DOHH2 (cell line): Measurements from ENCODE around the gene HSD11B1.

Source experiments
- H3F3A ChIP-seq: fragments of 200-600 bp; sonication (generic), shearing (Covaris generic); 2 replicates; pipeline ENCODE4 v1.6.0; 2016; ENCODE audit warnings: antibody characterized with exemption, mild to moderate bottlenecking; ENCODE audit not compliant: control insufficient read depth, insufficient read depth
- H3K27ac ChIP-seq: fragments of 200-600 bp; sonication (generic); 2 replicates; pipeline ENCODE4 v1.5.1; 2014; ENCODE audit warnings: low read depth, mild to moderate bottlenecking, low read length, moderate library complexity
- H3K27me3 ChIP-seq: fragments of 200-600 bp; sonication (generic); 2 replicates; pipeline ENCODE4 v1.6.1; 2014; ENCODE audit warnings: mild to moderate bottlenecking, low read length, mixed read lengths; ENCODE audit not compliant: control insufficient read depth
- H3K36me3 ChIP-seq: fragments of 200-600 bp; sonication (generic); 2 replicates; pipeline ENCODE4 v1.6.1; 2014; ENCODE audit warnings: mild to moderate bottlenecking, low read length, moderate library complexity, mixed read lengths; ENCODE audit not compliant: control insufficient read depth
- H3K4me1 ChIP-seq: fragments of 200-600 bp; sonication (generic); 2 replicates; pipeline ENCODE4 v1.6.1; 2014; ENCODE audit warnings: mild to moderate bottlenecking, low read length, mixed read lengths; ENCODE audit not compliant: control insufficient read depth
- H3K4me2 ChIP-seq: fragments of 200-600 bp; sonication (generic); 2 replicates; pipeline ENCODE4 v1.6.0; 2014; ENCODE audit warnings: mild to moderate bottlenecking, low read length, moderate library complexity
- H3K4me3 ChIP-seq: fragments of 200-600 bp; sonication (generic); 2 replicates; pipeline ENCODE4 v1.5.1; 2014; ENCODE audit warnings: mild to moderate bottlenecking, low read length, mixed read lengths
- H3K79me2 ChIP-seq: fragments of 200-600 bp; sonication (generic); 2 replicates; pipeline ENCODE4 v1.6.1; 2014; ENCODE audit warnings: mild to moderate bottlenecking, low read length, mixed read lengths; ENCODE audit not compliant: control insufficient read depth
- H3K9me2 ChIP-seq: fragments of 200-600 bp; sonication (generic); replicated peaks from 2 replicates; pipeline ENCODE4 v1.6.1; 2014; ENCODE audit warnings: mild to moderate bottlenecking, low read length, mixed read lengths; ENCODE audit not compliant: control insufficient read depth
- H3K9me3 ChIP-seq: fragments of 200-600 bp; sonication (generic); 2 replicates; pipeline ENCODE4 v1.6.1; 2014; ENCODE audit warnings: antibody characterized with exemption, low read length, mixed read lengths; ENCODE audit not compliant: control insufficient read depth, insufficient read depth
- H4K20me1 ChIP-seq: fragments of 200-600 bp; sonication (generic); 2 replicates; pipeline ENCODE4 v1.6.0; 2014; ENCODE audit warnings: low read depth, mild to moderate bottlenecking, antibody characterized with exemption, low read length, moderate library complexity; ENCODE audit not compliant: control insufficient read depth, insufficient read depth
- EZH2phosphoT487 ChIP-seq: fragments of 200-600 bp; sonication (generic); IDR thresholded peaks from 2 replicates; pipeline ENCODE4 v1.6.1; 2017; ENCODE audit warnings: borderline replicate concordance, mild to moderate bottlenecking, antibody characterized with exemption, low read length, moderate library complexity, mixed read lengths
- TF ChIP-seq, protein P1 (sequence below): fragments of 200-600 bp; sonication (generic); IDR thresholded peaks from one replicate; pipeline ENCODE4 v1.5.1; 2014; ENCODE audit warnings: antibody characterized with exemption, mild to moderate bottlenecking, low read depth, low read length; ENCODE audit not compliant: poor library complexity, severe bottlenecking

The HSD11B1 gene

DNA sequence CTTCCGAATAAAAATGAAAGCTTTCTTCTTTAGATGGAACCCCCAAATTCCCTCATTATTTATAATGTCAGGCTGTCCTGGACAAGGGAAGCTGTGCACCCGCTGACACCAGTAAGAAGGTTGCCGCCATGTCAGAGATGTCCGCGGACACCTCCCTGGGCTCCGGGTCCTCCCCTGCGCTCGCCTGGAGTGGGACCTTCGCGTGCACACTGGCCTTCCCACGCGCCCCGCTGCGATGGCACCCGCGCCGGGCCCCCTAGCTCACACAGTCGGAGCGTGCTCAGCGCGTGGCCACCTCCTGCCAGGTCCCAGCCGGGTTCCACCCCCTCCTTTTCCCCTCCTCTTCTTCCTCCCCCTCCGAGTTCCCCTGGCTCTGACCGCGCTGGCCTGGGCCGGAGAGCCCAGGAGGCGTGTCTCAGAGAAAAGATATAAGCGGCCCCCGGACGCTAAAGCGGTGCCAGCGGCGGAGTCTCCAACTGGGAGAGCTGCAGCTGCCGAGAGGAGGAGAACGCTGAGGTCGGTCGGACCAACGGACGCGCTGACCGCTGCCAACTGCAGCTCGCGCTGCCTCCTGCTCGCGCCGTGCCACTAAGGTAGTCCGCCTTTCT is 29.6 kb upstream of the HSD11B1 start, which contains the start of gene G0S2:
G0S2 (plus strand) TSS at position 456 of the 608 bp plus-strand sequence. CDS start 273 bp downstream, outside the sequence.
- Histone ChIP-seq H3K79me2 (no peaks in the 10 kb centered on the region), H3F3A (no peaks in the 10 kb centered on the region), H3K4me2 (no peak within 1 kb of the TSS), H4K20me1 (no peaks in the 10 kb centered on the region), H3K36me3 (no peaks in the 10 kb centered on the region), H3K27ac (no peak within 1 kb of the TSS), H3K27me3 (peaks cover 6% of the 10 kb centered on the region; the same call in 1 of the 2 replicates), H3K4me1 (no peaks in the 10 kb centered on the region), H3K4me3 (no peak within 1 kb of the TSS), H3K9me2 (no peaks in the 10 kb centered on the region), H3K9me3 (no peaks in the 10 kb centered on the region)
- no peak for TF ChIP-seq EZH2phosphoT487
- TF ChIP-seq, protein P1, sequence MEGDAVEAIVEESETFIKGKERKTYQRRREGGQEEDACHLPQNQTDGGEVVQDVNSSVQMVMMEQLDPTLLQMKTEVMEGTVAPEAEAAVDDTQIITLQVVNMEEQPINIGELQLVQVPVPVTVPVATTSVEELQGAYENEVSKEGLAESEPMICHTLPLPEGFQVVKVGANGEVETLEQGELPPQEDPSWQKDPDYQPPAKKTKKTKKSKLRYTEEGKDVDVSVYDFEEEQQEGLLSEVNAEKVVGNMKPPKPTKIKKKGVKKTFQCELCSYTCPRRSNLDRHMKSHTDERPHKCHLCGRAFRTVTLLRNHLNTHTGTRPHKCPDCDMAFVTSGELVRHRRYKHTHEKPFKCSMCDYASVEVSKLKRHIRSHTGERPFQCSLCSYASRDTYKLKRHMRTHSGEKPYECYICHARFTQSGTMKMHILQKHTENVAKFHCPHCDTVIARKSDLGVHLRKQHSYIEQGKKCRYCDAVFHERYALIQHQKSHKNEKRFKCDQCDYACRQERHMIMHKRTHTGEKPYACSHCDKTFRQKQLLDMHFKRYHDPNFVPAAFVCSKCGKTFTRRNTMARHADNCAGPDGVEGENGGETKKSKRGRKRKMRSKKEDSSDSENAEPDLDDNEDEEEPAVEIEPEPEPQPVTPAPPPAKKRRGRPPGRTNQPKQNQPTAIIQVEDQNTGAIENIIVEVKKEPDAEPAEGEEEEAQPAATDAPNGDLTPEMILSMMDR, result no peak

DNA sequence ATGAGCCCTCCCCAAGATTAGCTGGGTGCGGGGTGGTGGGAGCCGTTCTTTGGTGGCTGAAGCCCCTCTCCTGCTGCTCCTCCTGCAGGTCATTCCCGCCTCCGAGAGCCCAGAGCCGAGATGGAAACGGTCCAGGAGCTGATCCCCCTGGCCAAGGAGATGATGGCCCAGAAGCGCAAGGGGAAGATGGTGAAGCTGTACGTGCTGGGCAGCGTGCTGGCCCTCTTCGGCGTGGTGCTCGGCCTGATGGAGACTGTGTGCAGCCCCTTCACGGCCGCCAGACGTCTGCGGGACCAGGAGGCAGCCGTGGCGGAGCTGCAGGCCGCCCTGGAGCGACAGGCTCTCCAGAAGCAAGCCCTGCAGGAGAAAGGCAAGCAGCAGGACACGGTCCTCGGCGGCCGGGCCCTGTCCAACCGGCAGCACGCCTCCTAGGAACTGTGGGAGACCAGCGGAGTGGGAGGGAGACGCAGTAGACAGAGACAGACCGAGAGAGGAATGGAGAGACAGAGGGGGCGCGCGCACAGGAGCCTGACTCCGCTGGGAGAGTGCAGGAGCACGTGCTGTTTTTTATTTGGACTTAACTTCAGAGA is 29.0 kb upstream of the HSD11B1 start:
- Histone ChIP-seq H3K36me3 (no peaks in the 10 kb centered on the region), H4K20me1 (no peaks in the 10 kb centered on the region), H3K4me2 (no peak overlapping the region), H3F3A (no peaks in the 10 kb centered on the region), H3K27me3 (peaks cover 6% of the 10 kb centered on the region; the same call in 1 of the 2 replicates), H3K27ac (no peak overlapping the region), H3K9me3 (no peaks in the 10 kb centered on the region), H3K9me2 (no peaks in the 10 kb centered on the region), H3K4me3 (no peak overlapping the region), H3K79me2 (no peaks in the 10 kb centered on the region), H3K4me1 (no peaks in the 10 kb centered on the region)
- no peak for TF ChIP-seq EZH2phosphoT487
- TF ChIP-seq, protein P1, result no peak

DNA sequence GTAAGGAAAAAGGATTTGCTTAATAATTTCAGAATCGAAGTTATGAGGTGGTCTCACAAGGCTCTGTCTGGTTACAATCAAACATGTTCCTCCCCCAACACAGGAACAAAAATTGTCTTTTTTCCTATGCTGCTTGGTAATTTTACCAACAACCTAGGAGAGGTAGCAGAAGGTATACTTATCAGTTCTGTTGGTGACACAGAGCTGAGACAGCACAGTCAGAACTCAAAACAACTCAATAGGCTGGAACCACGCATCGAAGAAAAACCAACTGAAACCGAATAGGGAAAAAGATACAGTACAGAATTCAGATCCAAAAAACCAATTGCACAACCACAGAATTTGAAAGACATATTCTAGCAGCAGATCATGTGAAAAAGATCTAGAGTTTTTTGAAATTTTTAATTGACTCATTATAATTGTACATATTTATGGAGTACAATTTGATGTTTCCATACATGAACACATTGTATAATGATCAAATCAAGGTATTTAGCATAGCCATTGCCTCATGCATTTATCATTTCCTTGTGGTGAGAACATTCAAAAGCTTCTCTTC is 25.6 kb upstream of the HSD11B1 start:
- Histone ChIP-seq H3K27me3 (peaks cover 6% of the 10 kb centered on the region; the same call in 1 of the 2 replicates), H3K27ac (no peak overlapping the region), H3K4me2 (no peak overlapping the region), H3K4me1 (no peaks in the 10 kb centered on the region), H3K9me2 (no peaks in the 10 kb centered on the region), H3K4me3 (no peak overlapping the region), H3K79me2 (no peaks in the 10 kb centered on the region), H4K20me1 (no peaks in the 10 kb centered on the region), H3F3A (no peaks in the 10 kb centered on the region), H3K9me3 (no peaks in the 10 kb centered on the region), H3K36me3 (no peaks in the 10 kb centered on the region)
- no peak for TF ChIP-seq EZH2phosphoT487
- TF ChIP-seq, protein P1, result no peak
